ENCODE measurements around the gene CYP2B6. TPM values are rescaled to one million over a fixed set of nuclear protein-coding genes. Genes with fewer than 3 reads are reported as not detected.

CYP2B6 gene
- total RNA-seq, result under 1 TPM in 1 of 4 donors, not detected in 3; 0.62 TPM
- not detected for polyA plus RNA-seq
- long read RNA-seq, donor 1, result 0 reads
- long read RNA-seq, donor 2, result 0 reads

DNA sequence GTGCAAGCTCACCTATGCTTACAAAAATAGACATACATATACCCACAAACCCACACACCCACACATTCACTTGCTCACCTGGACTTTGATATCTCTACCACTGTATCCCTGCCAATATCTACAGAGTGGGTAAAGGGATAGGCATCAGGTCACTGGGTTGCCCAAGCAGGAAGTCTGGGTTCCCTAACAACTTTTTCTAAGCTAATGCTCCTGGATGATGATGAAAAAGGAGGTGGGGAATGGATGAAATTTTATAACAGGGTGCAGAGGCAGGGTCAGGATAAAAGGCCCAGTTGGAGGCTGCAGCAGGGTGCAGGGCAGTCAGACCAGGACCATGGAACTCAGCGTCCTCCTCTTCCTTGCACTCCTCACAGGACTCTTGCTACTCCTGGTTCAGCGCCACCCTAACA lies at the start of gene CYP2B6:
Gene CYP2B6, plus strand, starts transcription at position 311 of the 410 bp plus-strand sequence. Its CDS starts 24 bp downstream, at position 335.
- intact Hi-C loops (cut with DNase I), result no loop called here
- Histone ChIP-seq H3K36me3 (ENCODE audit: insufficient read depth in 1 of 2, low read depth in 1 of 2) (no peaks in the 10 kb centered on the region), H3K27ac (no peak within 1 kb of the TSS), H3K9me3 (no peaks in the 10 kb centered on the region), H3K27me3 (ENCODE audit: insufficient read depth in 3 of 3, low read length in 2 of 3) (no peaks in the 10 kb centered on the region), H3K4me3 (no peak within 1 kb of the TSS), H3K4me1 (no peaks in the 10 kb centered on the region)
- ATAC-seq, result no peak
- TF ChIP-seq, protein P1, sequence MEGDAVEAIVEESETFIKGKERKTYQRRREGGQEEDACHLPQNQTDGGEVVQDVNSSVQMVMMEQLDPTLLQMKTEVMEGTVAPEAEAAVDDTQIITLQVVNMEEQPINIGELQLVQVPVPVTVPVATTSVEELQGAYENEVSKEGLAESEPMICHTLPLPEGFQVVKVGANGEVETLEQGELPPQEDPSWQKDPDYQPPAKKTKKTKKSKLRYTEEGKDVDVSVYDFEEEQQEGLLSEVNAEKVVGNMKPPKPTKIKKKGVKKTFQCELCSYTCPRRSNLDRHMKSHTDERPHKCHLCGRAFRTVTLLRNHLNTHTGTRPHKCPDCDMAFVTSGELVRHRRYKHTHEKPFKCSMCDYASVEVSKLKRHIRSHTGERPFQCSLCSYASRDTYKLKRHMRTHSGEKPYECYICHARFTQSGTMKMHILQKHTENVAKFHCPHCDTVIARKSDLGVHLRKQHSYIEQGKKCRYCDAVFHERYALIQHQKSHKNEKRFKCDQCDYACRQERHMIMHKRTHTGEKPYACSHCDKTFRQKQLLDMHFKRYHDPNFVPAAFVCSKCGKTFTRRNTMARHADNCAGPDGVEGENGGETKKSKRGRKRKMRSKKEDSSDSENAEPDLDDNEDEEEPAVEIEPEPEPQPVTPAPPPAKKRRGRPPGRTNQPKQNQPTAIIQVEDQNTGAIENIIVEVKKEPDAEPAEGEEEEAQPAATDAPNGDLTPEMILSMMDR (IDR thresholded peaks at IDR 0.05), result no peak
- DNase-seq, result no peak
- 66 to 68% (median 66%) methylated on average over 2 of the region's 2 CpGs for WGBS, 3 donors

DNA sequence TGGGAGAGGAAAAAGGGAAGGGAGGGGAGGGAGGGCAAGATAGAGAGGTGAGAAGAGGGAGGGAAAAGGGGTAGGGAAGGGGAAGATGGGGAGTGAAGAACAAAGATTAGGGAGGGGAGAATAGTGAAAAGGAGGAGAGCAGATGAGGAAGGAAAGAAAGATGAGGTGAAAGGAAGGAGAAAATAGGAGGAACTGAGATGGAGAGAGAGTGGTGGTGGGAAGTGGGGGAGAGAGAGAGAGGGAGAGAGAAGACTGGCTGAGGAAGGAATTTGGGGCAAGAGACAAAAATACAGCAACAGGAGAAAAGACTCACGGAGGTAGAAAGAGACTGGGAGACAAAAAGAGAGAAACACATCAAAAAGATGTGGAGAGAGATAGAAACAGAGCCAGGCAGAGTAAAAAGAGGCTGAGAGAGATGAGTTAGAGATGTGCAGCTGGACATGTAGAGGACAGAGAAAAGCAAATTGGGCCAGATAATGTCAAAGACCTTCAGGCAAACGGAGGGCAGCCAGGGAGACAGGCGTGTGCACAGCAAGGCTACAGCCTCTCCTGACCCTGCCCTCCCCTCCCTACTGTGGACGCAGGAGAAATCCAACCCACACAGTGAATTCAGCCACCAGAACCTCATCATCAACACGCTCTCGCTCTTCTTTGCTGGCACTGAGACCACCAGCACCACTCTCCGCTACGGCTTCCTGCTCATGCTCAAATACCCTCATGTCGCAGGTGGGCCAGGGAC lies 49.4 kb upstream of the CYP2B6 start:
- DNase-seq, result no peak
- H3K27me3 ChIP-seq (ENCODE audit: insufficient read depth in 3 of 3, low read length in 2 of 3), result peaks cover 0 to 4% (median 0%) of the 10 kb centered on the region in 3 donors
- no peaks in the 10 kb centered on the region for H3K4me1 ChIP-seq
- H3K9me3 ChIP-seq, result no peaks in the 10 kb centered on the region
- TF ChIP-seq, protein P1 (IDR thresholded peaks at IDR 0.05), result no peak
- H3K27ac ChIP-seq, result no peak overlapping the region
- no peak overlapping the region for H3K4me3 ChIP-seq
- intact Hi-C loops (cut with DNase I), result no loop called here
- 70 to 75% (median 74%) methylated on average over 9 of the region's 9 CpGs for WGBS, 3 donors
- H3K36me3 ChIP-seq (ENCODE audit: insufficient read depth in 1 of 2, low read depth in 1 of 2), result no peaks in the 10 kb centered on the region
- ATAC-seq, result no peak

DNA sequence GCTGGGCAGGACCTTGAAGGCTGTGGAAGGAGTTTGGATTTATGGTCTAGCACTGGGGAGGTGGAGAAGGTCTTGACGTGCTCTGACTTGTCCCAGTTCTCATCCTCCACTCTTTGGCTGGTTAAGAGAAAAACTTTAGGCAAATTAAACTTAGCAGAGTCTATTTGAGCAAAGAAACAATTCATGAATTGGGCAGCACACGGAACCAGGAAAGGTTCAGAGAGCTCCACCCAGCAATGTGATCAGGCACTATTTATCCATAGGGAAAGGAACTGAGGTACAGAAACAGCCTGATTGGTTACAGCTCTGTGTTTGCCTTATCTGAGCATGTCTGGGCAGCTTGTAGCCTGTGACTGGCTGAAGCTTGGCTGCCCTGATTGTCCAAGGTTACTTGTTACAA lies 45.4 kb upstream of the CYP2B6 start:
- Histone ChIP-seq H3K4me1 (no peaks in the 10 kb centered on the region), H3K9me3 (no peaks in the 10 kb centered on the region), H3K4me3 (no peak overlapping the region), H3K36me3 (ENCODE audit: insufficient read depth in 1 of 2, low read depth in 1 of 2) (no peaks in the 10 kb centered on the region), H3K27ac (no peak overlapping the region), H3K27me3 (ENCODE audit: insufficient read depth in 3 of 3, low read length in 2 of 3) (peaks cover 0 to 4% (median 0%) of the 10 kb centered on the region in 3 donors)
- 45 to 65% (median 56%) methylated on average over 2 of the region's 2 CpGs for WGBS, 3 donors
- ATAC-seq (no peak), DNase-seq (no peak)
- TF ChIP-seq, protein P1 (IDR thresholded peaks at IDR 0.05), result no peak
- intact Hi-C loops (cut with DNase I), result no loop called here

DNA sequence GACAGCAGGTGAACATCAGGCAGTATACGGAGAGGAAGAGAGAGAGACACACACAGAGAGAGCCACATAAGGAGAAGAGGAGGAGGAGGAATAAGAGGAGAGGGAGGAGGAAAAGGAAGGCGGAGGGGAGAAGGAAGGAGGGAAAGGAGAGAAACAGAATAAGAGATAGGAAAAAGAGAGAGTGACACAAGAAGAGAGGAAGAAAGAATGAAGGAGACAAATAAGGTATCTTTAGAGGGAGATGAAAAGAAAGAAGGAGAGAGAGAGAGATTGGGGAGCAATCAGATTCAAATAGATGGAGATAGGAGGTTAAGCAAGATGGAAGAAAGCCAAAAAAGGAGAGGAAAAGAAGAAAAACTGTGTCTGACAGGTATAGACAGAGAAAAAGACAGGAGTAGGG lies 44.0 kb upstream of the CYP2B6 start:
- Histone ChIP-seq H3K4me3 (no peak overlapping the region), H3K36me3 (ENCODE audit: insufficient read depth in 1 of 2, low read depth in 1 of 2) (no peaks in the 10 kb centered on the region), H3K9me3 (no peaks in the 10 kb centered on the region), H3K27me3 (ENCODE audit: insufficient read depth in 3 of 3, low read length in 2 of 3) (peaks cover 0 to 3% (median 0%) of the 10 kb centered on the region in 3 donors), H3K27ac (no peak overlapping the region), H3K4me1 (no peaks in the 10 kb centered on the region)
- TF ChIP-seq, protein P1 (IDR thresholded peaks at IDR 0.05), result no peak
- intact Hi-C loops (cut with DNase I), result no loop called here
- 71 to 78% (median 76%) methylated on average over 2 of the region's 2 CpGs for WGBS, 3 donors
- DNase-seq (no peak), ATAC-seq (no peak)

All from psoas muscle (tissue), 8 donors.